ENCODE results near the gene DNAH12.
"Not testable (repeated sequence)": the region's sequence is repeated elsewhere in the genome, so short reads cannot be mapped to it uniquely, and the experiment has no call there.

DNAH12 gene

DNA sequence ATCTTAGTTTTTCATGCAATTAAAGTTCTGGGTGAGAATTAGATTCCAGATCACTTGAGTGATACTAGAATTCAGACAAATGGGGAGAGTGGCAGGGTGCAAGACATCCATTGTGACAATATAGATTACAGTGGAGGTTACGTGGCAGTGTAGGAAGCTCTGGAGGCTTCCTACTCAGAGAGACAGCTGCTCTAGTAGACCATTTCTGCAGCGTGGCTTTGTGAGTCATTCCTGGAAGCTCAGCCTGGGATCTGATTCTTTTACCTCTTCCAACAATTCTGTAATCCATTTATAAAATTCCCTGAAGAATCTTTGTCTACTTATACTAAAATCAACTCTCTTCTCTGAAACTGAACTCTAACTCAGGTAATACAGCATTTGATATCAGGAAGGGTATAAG, 161.2 kb downstream of the DNAH12 start:
- no peak overlapping the region for H3K27ac ChIP-seq (ENCODE audit: low read depth, low read length)
- H3K27me3 ChIP-seq (ENCODE audit: control insufficient read depth, insufficient read depth, low read length), result no peaks in the 10 kb centered on the region
- no peaks in the 10 kb centered on the region for H3K36me3 ChIP-seq (ENCODE audit: control insufficient read depth, insufficient read depth, low read length)
- no peak overlapping the region for H3K9ac ChIP-seq (ENCODE audit: low read length)
- H3K4me1 ChIP-seq (ENCODE audit: control insufficient read depth, insufficient read depth, low read length), result peaks cover 6% of the 10 kb centered on the region
- no peak overlapping the region for H3K4me3 ChIP-seq (ENCODE audit: low read depth, low read length)
- no peaks in the 10 kb centered on the region for H3K9me3 ChIP-seq (ENCODE audit: control insufficient read depth, insufficient read depth, low read depth, low read length)

DNA sequence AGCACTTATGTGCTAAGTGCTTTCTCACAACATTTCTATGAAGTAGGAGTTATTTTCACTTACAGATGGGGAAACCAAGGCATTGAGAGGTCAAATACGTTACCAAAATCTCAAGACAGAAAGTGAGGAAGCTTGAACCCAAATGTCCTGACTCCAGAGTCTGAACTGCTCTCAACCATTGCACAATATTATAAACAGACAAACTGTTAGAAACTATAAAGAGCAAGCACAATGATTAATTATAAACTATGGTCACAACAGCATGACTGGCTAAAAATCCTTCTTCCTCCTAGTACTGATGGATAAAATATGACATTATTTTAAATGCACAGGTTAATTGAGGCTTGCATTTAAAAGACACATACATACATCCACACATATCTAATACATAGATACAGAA, 173.8 kb downstream of the DNAH12 start:
- no peaks in the 10 kb centered on the region for H3K36me3 ChIP-seq (ENCODE audit: control insufficient read depth, insufficient read depth, low read length)
- H3K27ac ChIP-seq (ENCODE audit: low read depth, low read length), result no peak overlapping the region
- H3K9ac ChIP-seq (ENCODE audit: low read length), result no peak overlapping the region
- H3K9me3 ChIP-seq (ENCODE audit: control insufficient read depth, insufficient read depth, low read depth, low read length), result peaks cover 6% of the 10 kb centered on the region; the same call in 1 of the 2 replicates
- H3K4me1 ChIP-seq (ENCODE audit: control insufficient read depth, insufficient read depth, low read length), result no peaks in the 10 kb centered on the region
- H3K27me3 ChIP-seq (ENCODE audit: control insufficient read depth, insufficient read depth, low read length), result no peaks in the 10 kb centered on the region
- no peak overlapping the region for H3K4me3 ChIP-seq (ENCODE audit: low read depth, low read length)

DNA sequence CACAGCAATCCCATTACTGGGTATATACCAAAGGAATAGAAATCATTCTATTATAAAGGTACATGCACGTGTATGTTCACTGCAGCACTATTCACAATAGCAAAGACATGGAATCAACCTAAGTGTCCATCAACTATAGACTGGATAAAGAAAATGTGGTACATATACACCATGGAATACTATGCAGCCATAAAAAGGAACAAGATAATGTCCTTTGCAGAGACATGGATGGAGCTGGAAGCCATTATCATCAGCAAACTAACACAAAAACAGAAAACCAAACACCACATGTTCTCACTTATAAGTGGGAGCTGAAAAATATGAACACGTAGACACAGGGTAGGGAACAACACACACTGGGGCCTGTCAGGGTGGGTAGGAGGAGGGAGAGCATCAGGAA, 179.1 kb downstream of the DNAH12 start:
- H3K27ac ChIP-seq (ENCODE audit: low read depth, low read length); H3K4me1 ChIP-seq (ENCODE audit: control insufficient read depth, insufficient read depth, low read length); H3K27me3 ChIP-seq (ENCODE audit: control insufficient read depth, insufficient read depth, low read length); H3K4me3 ChIP-seq (ENCODE audit: low read depth, low read length); H3K9ac ChIP-seq (ENCODE audit: low read length); H3K9me3 ChIP-seq (ENCODE audit: control insufficient read depth, insufficient read depth, low read depth, low read length); H3K36me3 ChIP-seq (ENCODE audit: control insufficient read depth, insufficient read depth, low read length): not testable (repeated sequence)

DNA sequence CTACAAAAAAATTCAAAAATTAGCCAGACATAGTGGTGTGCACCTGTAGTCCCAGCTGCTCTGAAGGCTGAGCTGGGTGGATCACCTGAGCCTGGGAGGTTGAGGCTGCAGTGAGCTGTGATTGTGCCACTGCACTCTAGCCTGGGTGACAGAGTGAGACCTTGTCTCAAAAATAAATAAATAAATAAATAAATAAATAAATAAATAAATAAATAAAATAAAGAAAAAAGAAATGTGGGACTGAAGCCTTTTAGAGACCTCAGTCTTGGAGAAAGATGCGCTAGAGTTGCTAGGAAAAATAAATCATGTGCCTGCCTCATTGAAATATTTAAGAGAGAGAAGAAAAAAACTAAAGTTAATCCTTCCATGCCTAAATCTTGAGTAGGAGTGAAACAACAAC, 187.9 kb downstream of the DNAH12 start:
- not testable (repeated sequence) for H3K9me3 ChIP-seq (ENCODE audit: control insufficient read depth, insufficient read depth, low read depth, low read length); H3K36me3 ChIP-seq (ENCODE audit: control insufficient read depth, insufficient read depth, low read length); H3K27ac ChIP-seq (ENCODE audit: low read depth, low read length); H3K27me3 ChIP-seq (ENCODE audit: control insufficient read depth, insufficient read depth, low read length); H3K4me1 ChIP-seq (ENCODE audit: control insufficient read depth, insufficient read depth, low read length); H3K9ac ChIP-seq (ENCODE audit: low read length); H3K4me3 ChIP-seq (ENCODE audit: low read depth, low read length)

DNA sequence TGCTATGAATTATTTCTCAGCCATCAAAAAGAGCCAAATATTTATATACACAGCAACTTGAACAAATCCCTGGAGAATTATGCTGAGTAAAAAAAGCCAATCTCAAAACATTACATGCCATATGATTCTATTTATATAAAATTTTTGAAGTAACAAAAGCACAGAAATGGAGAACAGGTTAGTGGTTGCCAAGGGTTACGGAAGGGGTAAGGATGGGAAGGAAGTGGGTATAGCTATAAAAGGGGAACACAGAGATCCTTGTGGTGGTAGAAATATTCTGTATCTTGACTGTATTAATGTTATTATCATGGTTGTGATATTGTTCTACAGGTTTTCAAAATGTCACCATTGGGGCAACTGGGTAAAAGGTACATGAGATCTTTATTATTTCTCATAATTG, 189.4 kb downstream of the DNAH12 start:
- Histone ChIP-seq H3K4me1 (ENCODE audit: control insufficient read depth, insufficient read depth, low read length) (no peaks in the 10 kb centered on the region), H3K9me3 (ENCODE audit: control insufficient read depth, insufficient read depth, low read depth, low read length) (no peaks in the 10 kb centered on the region), H3K9ac (ENCODE audit: low read length) (no peak overlapping the region), H3K4me3 (ENCODE audit: low read depth, low read length) (no peak overlapping the region), H3K27ac (ENCODE audit: low read depth, low read length) (no peak overlapping the region), H3K36me3 (ENCODE audit: control insufficient read depth, insufficient read depth, low read length) (no peaks in the 10 kb centered on the region), H3K27me3 (ENCODE audit: control insufficient read depth, insufficient read depth, low read length) (no peaks in the 10 kb centered on the region)

DNA sequence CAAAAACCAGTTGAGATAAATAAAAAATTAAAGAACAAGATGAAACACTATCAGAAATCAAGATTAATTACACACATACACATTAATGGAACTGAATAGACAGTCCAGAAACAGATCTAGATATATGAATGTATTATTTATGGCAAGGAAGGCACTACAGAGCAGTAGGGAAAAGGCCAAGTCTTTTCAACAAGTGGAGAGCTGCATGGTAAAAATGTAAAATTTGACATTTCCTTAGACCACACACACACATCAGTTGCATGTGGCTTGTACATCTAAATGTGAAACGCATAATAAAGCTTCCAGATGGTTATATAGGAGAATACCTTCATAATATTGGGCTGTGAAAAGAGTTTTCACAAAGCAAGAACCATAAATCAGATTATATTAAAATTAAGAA, 193.9 kb downstream of the DNAH12 start:
- H3K27ac ChIP-seq (ENCODE audit: low read depth, low read length), result no peak overlapping the region
- no peaks in the 10 kb centered on the region for H3K27me3 ChIP-seq (ENCODE audit: control insufficient read depth, insufficient read depth, low read length)
- no peaks in the 10 kb centered on the region for H3K36me3 ChIP-seq (ENCODE audit: control insufficient read depth, insufficient read depth, low read length)
- H3K9ac ChIP-seq (ENCODE audit: low read length), result no peak overlapping the region
- H3K4me1 ChIP-seq (ENCODE audit: control insufficient read depth, insufficient read depth, low read length), result no peaks in the 10 kb centered on the region
- H3K9me3 ChIP-seq (ENCODE audit: control insufficient read depth, insufficient read depth, low read depth, low read length), result peaks cover 2% of the 10 kb centered on the region; the same call in 1 of the 2 replicates
- no peak overlapping the region for H3K4me3 ChIP-seq (ENCODE audit: low read depth, low read length)

DNA sequence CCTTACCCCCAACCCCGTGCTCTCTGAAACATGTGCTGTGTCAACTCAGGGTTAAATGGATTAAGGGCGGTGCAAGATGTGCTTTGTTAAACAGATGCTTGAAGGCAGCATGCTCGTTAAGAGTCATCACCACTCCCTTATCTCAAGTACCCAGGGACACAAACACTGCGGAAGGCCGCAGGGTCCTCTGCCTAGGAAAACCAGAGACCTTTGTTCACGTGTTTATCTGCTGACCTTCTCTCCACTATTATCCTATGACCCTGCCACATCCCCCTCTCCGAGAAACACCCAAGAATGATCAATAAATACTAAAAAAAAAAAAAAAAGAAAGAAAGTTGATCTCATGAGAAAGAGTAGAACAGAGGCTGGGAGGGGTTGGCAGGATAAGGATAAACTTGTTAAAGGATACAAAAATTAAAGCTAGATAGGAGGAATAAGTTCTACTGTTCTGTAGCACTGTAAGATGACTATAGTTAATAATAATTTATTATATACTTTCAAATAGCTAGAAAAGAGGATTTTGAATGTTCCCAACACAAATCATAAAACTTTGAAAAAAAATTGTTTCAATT, 205.0 kb downstream of the DNAH12 start:
- not testable (repeated sequence) for H3K9ac ChIP-seq (ENCODE audit: low read length); H3K27ac ChIP-seq (ENCODE audit: low read depth, low read length); H3K9me3 ChIP-seq (ENCODE audit: control insufficient read depth, insufficient read depth, low read depth, low read length); H3K36me3 ChIP-seq (ENCODE audit: control insufficient read depth, insufficient read depth, low read length); H3K4me3 ChIP-seq (ENCODE audit: low read depth, low read length); H3K27me3 ChIP-seq (ENCODE audit: control insufficient read depth, insufficient read depth, low read length); H3K4me1 ChIP-seq (ENCODE audit: control insufficient read depth, insufficient read depth, low read length)

DNA sequence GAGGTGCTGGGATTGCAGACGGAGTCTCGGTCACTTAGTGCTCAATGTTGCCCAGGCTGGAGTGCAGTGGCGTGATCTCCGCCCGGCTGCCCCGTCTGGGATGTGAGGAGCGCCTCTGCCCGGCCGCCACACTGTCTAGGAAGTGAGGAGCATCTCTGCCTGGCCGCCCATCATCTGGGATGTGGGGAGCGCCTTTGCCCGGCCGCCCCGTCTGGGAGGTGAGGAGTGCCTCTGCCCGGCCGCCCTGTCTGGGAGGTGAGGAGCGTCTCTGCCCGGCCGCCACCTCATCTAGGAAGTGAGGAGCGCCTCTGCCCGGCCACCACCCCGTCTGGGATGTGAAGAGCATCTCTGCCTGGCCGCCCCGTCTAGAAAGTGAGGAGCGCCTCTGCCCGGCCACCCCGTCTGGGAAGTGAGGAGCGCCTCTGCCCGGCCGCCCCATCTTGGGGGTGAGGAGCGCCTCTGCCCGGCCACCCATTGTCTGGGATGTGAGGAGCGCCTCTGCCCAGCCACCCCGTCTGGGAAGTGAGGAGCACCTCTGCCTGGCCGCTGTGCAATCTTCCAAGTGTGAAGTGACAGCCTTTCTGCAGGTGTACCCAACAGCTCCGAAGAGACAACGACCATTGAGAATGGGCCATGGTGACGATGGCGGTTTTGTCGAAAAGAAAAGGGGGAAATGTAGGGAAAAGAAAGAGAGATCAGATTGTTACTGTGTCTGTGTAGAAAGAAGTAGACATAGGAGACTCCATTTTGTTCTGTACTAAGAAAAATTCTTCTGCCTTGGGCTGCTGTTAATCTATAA, 205.7 kb downstream of the DNAH12 start:
- not testable (repeated sequence) for H3K27me3 ChIP-seq (ENCODE audit: control insufficient read depth, insufficient read depth, low read length); H3K9me3 ChIP-seq (ENCODE audit: control insufficient read depth, insufficient read depth, low read depth, low read length); H3K4me3 ChIP-seq (ENCODE audit: low read depth, low read length); H3K27ac ChIP-seq (ENCODE audit: low read depth, low read length); H3K9ac ChIP-seq (ENCODE audit: low read length); H3K36me3 ChIP-seq (ENCODE audit: control insufficient read depth, insufficient read depth, low read length); H3K4me1 ChIP-seq (ENCODE audit: control insufficient read depth, insufficient read depth, low read length)

DNA sequence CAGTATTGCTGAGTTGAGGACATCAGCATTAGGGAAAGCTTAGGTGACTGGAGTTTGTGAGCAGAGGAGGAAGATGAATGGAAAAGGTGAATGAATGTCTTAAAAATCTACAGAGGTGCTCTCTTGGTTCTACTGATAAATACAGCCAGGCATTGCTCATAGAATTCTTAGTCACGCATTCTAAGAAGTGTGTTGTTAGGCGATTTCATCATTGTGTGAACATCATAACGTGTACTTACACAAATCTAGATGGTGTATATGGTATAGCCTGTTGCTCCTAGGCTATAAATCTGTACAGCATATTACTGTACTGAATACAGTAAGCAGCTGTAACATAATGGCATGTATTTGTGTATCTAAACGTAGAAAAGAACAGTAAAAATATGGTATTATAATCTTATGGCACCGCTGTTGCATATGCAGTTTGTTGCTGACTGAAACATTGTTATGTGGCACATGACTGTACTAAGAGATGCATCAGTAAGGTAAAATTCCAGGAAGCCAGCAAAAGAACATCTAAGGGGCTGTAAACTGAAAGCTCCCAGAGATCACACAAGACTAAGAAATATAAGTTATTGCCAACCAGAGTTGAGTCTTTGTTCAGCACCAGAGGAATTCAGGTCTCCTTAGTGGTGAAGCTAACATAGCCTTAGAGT, 208.7 kb downstream of the DNAH12 start:
- H3K4me3 ChIP-seq (ENCODE audit: low read depth, low read length), result no peak overlapping the region
- no peak overlapping the region for H3K27ac ChIP-seq (ENCODE audit: low read depth, low read length)
- H3K36me3 ChIP-seq (ENCODE audit: control insufficient read depth, insufficient read depth, low read length), result no peaks in the 10 kb centered on the region
- H3K9me3 ChIP-seq (ENCODE audit: control insufficient read depth, insufficient read depth, low read depth, low read length), result peaks cover 4% of the 10 kb centered on the region; the same call in 1 of the 2 replicates
- H3K9ac ChIP-seq (ENCODE audit: low read length), result no peak overlapping the region
- no peaks in the 10 kb centered on the region for H3K4me1 ChIP-seq (ENCODE audit: control insufficient read depth, insufficient read depth, low read length)
- no peaks in the 10 kb centered on the region for H3K27me3 ChIP-seq (ENCODE audit: control insufficient read depth, insufficient read depth, low read length)

DNA sequence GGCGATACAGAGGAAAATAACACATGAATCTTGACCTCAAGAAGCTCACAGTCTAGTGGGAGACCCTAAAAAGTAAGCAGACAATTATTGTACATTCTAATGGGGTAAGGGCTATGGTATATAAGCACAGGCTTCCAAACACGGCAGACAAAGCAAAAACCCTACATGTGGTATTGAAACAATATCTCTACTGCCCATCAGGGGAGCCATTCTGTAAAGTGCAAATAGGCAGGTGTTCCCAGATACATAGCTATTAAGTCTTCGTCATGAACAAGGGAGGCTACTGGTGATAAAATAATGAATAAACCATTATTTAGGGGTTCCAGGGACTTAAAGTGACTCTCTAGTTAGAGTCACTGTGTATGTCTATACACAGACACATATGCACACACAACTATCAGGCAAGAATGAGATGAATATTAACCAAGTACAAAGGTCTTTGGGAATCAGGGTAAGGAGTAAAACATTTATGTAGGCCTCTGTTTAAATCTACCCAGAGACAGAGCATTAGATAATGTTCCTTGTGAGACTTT, 213.0 kb downstream of the DNAH12 start:
- H3K36me3 ChIP-seq (ENCODE audit: control insufficient read depth, insufficient read depth, low read length), result no peaks in the 10 kb centered on the region
- no peaks in the 10 kb centered on the region for H3K4me1 ChIP-seq (ENCODE audit: control insufficient read depth, insufficient read depth, low read length)
- H3K9me3 ChIP-seq (ENCODE audit: control insufficient read depth, insufficient read depth, low read depth, low read length), result no peaks in the 10 kb centered on the region
- no peak overlapping the region for H3K9ac ChIP-seq (ENCODE audit: low read length)
- no peaks in the 10 kb centered on the region for H3K27me3 ChIP-seq (ENCODE audit: control insufficient read depth, insufficient read depth, low read length)
- H3K4me3 ChIP-seq (ENCODE audit: low read depth, low read length), result no peak overlapping the region
- no peak overlapping the region for H3K27ac ChIP-seq (ENCODE audit: low read depth, low read length)

DNA sequence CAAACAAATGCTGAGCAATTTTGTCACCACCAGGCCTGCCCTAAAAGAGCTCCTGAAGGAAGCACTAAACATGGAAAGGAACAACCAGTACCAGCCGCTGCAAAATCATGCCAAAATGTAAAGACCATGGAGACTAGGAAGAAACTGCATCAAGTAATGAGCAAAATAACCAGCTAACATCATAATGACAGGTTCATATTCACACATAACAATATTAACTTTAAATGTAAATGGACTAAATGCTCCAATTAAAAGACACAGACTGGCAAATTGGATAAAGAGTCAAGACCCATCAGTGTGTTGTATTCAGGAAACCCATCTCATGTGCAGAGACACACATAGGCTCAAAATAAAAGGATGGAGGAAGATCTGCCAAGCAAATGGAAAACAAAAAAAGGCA, 217.6 kb downstream of the DNAH12 start:
- not testable (repeated sequence) for H3K9me3 ChIP-seq (ENCODE audit: control insufficient read depth, insufficient read depth, low read depth, low read length); H3K4me1 ChIP-seq (ENCODE audit: control insufficient read depth, insufficient read depth, low read length); H3K27me3 ChIP-seq (ENCODE audit: control insufficient read depth, insufficient read depth, low read length); H3K36me3 ChIP-seq (ENCODE audit: control insufficient read depth, insufficient read depth, low read length); H3K4me3 ChIP-seq (ENCODE audit: low read depth, low read length); H3K27ac ChIP-seq (ENCODE audit: low read depth, low read length); H3K9ac ChIP-seq (ENCODE audit: low read length)

All from HUES6 (cell line).